H1 (cell line): Measurements from ENCODE around the gene ATP11A. TPM values are rescaled to one million over a fixed set of nuclear protein-coding genes. Genes with fewer than 3 reads are reported as not detected.

Experiments
- RBBP5 ChIP-seq: IDR thresholded peaks from 2 replicates; pipeline ENCODE4 v1.7.1; 2012; ENCODE audit warnings: low read depth, mild to moderate bottlenecking, inconsistent platforms, low read length, moderate library complexity, borderline replicate concordance
- polyA plus RNA-seq, 7 experiments: library from polyadenylated mRNA; depleted of rRNA in 3 of 7; stranded (reverse) in 5 of 7; unstranded in 2 of 7; fragments of >200 nt in 5 of 7; fragments of 200-250 nt in 2 of 7; gene quantifications; 1 replicate in 5 of 7; 2 replicates in 1 of 7; 4 replicates in 1 of 7; pipeline versions ENCODE4 v1.2.1 to v1.2.3, GENCODE V29; 2011 to 2013; ENCODE audit warnings: missing spikeins in 2 of 7, mixed read lengths in 2 of 7
- total RNA-seq: library from RNA; stranded (reverse); fragmentation: NEBNext Ultra II Directional; extraction: Animal tissue kit (Norgen Biotek cat#: 25700); gene quantifications from 2 replicates; pipeline ENCODE4 v1.2.1, GENCODE V29; 2021

ATP11A gene
- total and polyA plus RNA-seq, 2 of the 8 experiments (the other 6 are each of a cell fraction or from before 2014, with no cell fraction given) = 28.8 to 72.9 TPM

DNA sequence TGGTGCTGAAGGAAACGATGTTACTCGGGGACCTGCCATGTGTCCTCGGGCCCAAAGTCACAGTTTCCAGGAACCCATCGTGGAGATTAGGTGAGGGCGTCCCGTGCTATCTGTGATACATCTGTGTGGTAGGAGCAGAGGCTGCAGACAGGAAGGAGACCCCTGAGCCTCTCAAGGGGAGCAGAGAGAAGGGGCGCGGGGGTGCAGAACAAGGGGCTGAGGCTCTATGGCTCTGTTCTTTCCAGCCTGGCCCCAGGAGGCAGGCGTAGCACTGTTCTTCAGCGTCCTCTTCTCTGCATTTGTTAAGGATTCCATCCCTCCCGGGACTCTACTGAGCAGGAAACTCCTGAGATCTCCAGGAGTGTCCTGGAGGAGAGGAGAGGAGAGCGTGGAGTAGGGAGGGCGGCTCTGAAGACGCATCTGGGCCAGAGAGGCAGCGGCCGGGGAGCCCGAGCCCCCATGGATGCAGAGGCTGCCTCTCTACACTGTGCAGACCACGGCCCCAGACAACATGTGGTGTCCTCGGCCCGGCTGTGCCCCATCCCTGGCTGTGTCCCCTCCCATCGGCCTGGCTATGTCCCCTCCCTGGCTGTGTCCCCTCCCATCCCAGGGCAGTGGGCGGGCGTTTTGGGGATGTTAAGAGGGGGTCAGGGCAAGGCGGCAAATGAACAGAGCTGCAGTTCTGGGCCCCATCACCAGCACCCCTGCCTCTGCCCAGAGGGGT, 118.0 kb downstream of the ATP11A start (continued):
- no peak for TF ChIP-seq RBBP5
